ENCODE measurements around the gene NCAPH2.

- TF ChIP-seq CTCF (IDR thresholded peaks at IDR 0.05; ENCODE audit: low read depth, low read length): no peak
- no peak for TF ChIP-seq EZH2phosphoT487 (IDR thresholded peaks at IDR 0.05; ENCODE audit: low read depth)
These were observed 42.4 kb downstream of the NCAPH2 start for GRCh38 chr22:50550395-50550794.
